Trophoblast cell (in vitro differentiated cells and primary cell): ENCODE measurements around the gene SNED1.
"Not testable (repeated sequence)": the region's sequence is repeated elsewhere in the genome, so short reads cannot be mapped to it uniquely, and the experiment has no call there.

Experiments
- DNase-seq, 2 donors: peaks; one replicate each; pipeline ENCODE4 v3.0.0-alpha.2; 2016
- H2AFZ ChIP-seq: 2 replicates; pipeline ENCODE4 v1.6.1; 2013; ENCODE audit warnings: low read length, moderate library complexity, mild to moderate bottlenecking; ENCODE audit not compliant: insufficient read depth, poor library complexity
- H2AK5ac ChIP-seq: 2 replicates; pipeline ENCODE4 v1.6.1; 2013; ENCODE audit warnings: mild to moderate bottlenecking, low read length
- H2BK120ac ChIP-seq: 2 replicates; pipeline ENCODE4 v1.6.1; 2013; ENCODE audit warnings: low read length, mild to moderate bottlenecking, moderate library complexity; ENCODE audit not compliant: insufficient read depth, poor library complexity
- H2BK12ac ChIP-seq: 2 replicates; pipeline ENCODE4 v1.6.1; 2013; ENCODE audit warnings: mild to moderate bottlenecking, low read length, moderate library complexity
- H2BK5ac ChIP-seq: 2 replicates; pipeline ENCODE4 v1.6.1; 2013; ENCODE audit warnings: low read length, low read depth, moderate library complexity, mild to moderate bottlenecking; ENCODE audit not compliant: poor library complexity
- H3K14ac ChIP-seq: 2 replicates; pipeline ENCODE4 v1.6.1; 2013; ENCODE audit warnings: mild to moderate bottlenecking, low read length
- H3K18ac ChIP-seq: 2 replicates; pipeline ENCODE4 v1.6.1; 2013; ENCODE audit warnings: mild to moderate bottlenecking, low read length
- H3K23ac ChIP-seq: 2 replicates; pipeline ENCODE4 v1.6.1; 2013; ENCODE audit warnings: low read length
- H3K27ac ChIP-seq: 2 replicates; pipeline ENCODE4 v1.5.1; 2013; ENCODE audit warnings: low read depth, mild to moderate bottlenecking, inconsistent platforms, low read length, moderate library complexity
- H3K27me3 ChIP-seq: 2 replicates; pipeline ENCODE4 v1.6.1; 2013; ENCODE audit warnings: inconsistent platforms, mild to moderate bottlenecking, low read length, moderate library complexity; ENCODE audit not compliant: insufficient read depth
- H3K36me3 ChIP-seq, 2 experiments: 1 replicate in 1 of 2; 2 replicates in 1 of 2; pipeline ENCODE4 v1.6.1; 2013; ENCODE audit warnings: low read length in 2 of 2, mild to moderate bottlenecking in 2 of 2, moderate library complexity in 1 of 2; ENCODE audit not compliant: insufficient read depth in 2 of 2, control insufficient read depth in 1 of 2
- H3K4ac ChIP-seq: 2 replicates; pipeline ENCODE4 v1.6.1; 2013; ENCODE audit warnings: low read depth, mild to moderate bottlenecking, low read length, moderate library complexity
- H3K4me1 ChIP-seq, 2 experiments: 1 replicate in 1 of 2; 2 replicates in 1 of 2; pipeline ENCODE4 v1.6.1; 2013; ENCODE audit warnings: low read length in 2 of 2, mild to moderate bottlenecking in 2 of 2, moderate library complexity in 1 of 2; ENCODE audit not compliant: insufficient read depth in 2 of 2, control insufficient read depth in 1 of 2
- H3K4me2 ChIP-seq: 2 replicates; pipeline ENCODE4 v1.6.1; 2013; ENCODE audit warnings: inconsistent platforms, mild to moderate bottlenecking, low read length, moderate library complexity
- H3K4me3 ChIP-seq: 2 replicates; pipeline ENCODE4 v1.5.1; 2013; ENCODE audit warnings: mild to moderate bottlenecking, low read depth, low read length, inconsistent platforms
- H3K79me1 ChIP-seq: one replicate; pipeline ENCODE4 v1.6.1; 2013; ENCODE audit warnings: low read length
- H3K79me2 ChIP-seq: 2 replicates; pipeline ENCODE4 v1.6.1; 2013; ENCODE audit warnings: low read length, mild to moderate bottlenecking; ENCODE audit not compliant: control insufficient read depth, insufficient read depth, poor library complexity
- H3K9ac ChIP-seq: 2 replicates; pipeline ENCODE4 v1.6.1; 2013; ENCODE audit warnings: mild to moderate bottlenecking, low read length
- H3K9me3 ChIP-seq: 2 replicates; pipeline ENCODE4 v1.6.1; 2013; ENCODE audit warnings: low read depth, mild to moderate bottlenecking, control low read depth, inconsistent platforms, low read length; ENCODE audit not compliant: insufficient read depth
- H4K12ac ChIP-seq: 2 replicates; pipeline ENCODE4 v1.6.1; 2013; ENCODE audit warnings: low read depth, mild to moderate bottlenecking, low read length, moderate library complexity
- H4K8ac ChIP-seq: 2 replicates; pipeline ENCODE4 v1.6.1; 2013; ENCODE audit warnings: low read depth, mild to moderate bottlenecking, low read length, moderate library complexity
- H4K91ac ChIP-seq: one replicate; pipeline ENCODE4 v1.6.1; 2013; ENCODE audit warnings: low read depth, mild to moderate bottlenecking, low read length, moderate library complexity
- WGBS: extraction: QIAGEN DNeasy Blood & Tissue Kit; methylation state at CpG from one replicate; pipeline ENCODE4 v1.1.7; 2013; ENCODE audit warnings: missing lambda C conversion rate; ENCODE audit not compliant: insufficient read length, insufficient coverage; ENCODE audit errors: extremely low coverage; 5-methylcytosine and 5-hydroxymethylcytosine counted together

SNED1 gene

GRCh38 chr2:240974771-240975572 is 23.4 kb upstream of the SNED1 start:
- Histone ChIP-seq H2BK12ac (no peak overlapping the region), H3K4me3 (no peak overlapping the region), H2AK5ac (no peak overlapping the region), H3K36me3 (no peaks in the 10 kb centered on the region), H3K79me2 (no peaks in the 10 kb centered on the region), H3K27me3 (no peaks in the 10 kb centered on the region), H2AFZ (no peak overlapping the region), H3K18ac (no peak overlapping the region), H4K12ac (no peak overlapping the region), H4K91ac (no peak overlapping the region), H3K27ac (no peak overlapping the region), H2BK5ac (no peak overlapping the region), H4K8ac (no peak overlapping the region), H3K4ac (no peak overlapping the region), H3K14ac (no peak overlapping the region), H3K9me3 (peaks cover 2% of the 10 kb centered on the region), H3K4me2 (no peak overlapping the region), H3K23ac (no peak overlapping the region), H2BK120ac (no peak overlapping the region), H3K4me1 (no peaks in the 10 kb centered on the region), H3K79me1 (no peaks in the 10 kb centered on the region), H3K9ac (no peak overlapping the region)
- DNase-seq: no peak
- no CpG with 5 or more reads among the region's 10 CpGs for WGBS

- H3K18ac ChIP-seq, H3K4me2 ChIP-seq, H2BK120ac ChIP-seq, H3K4ac ChIP-seq, H4K12ac ChIP-seq, H2BK5ac ChIP-seq, H3K36me3 ChIP-seq, H3K14ac ChIP-seq, H3K9ac ChIP-seq, H2AFZ ChIP-seq, H2BK12ac ChIP-seq, H3K27ac ChIP-seq, H3K27me3 ChIP-seq, H3K79me1 ChIP-seq, H3K9me3 ChIP-seq, H2AK5ac ChIP-seq, H3K79me2 ChIP-seq, H3K4me3 ChIP-seq, H3K23ac ChIP-seq, H4K91ac ChIP-seq, H4K8ac ChIP-seq, H3K4me1 ChIP-seq, DNase-seq: not testable (repeated sequence)
- no CpG with 5 or more reads among the region's 4 CpGs for WGBS
Observed at GRCh38 chr2:240975903-240976302, 22.5 kb upstream of the SNED1 start.

GRCh38 chr2:240981280-240981679 is 17.1 kb upstream of the SNED1 start:
- no peak overlapping the region for H4K8ac ChIP-seq
- no peak overlapping the region for H2BK5ac ChIP-seq
- WGBS: no CpG with 5 or more reads among the region's 4 CpGs
- H2BK12ac ChIP-seq: no peak overlapping the region
- H3K79me2 ChIP-seq: no peaks in the 10 kb centered on the region
- H3K23ac ChIP-seq: no peak overlapping the region
- H3K18ac ChIP-seq: no peak overlapping the region
- H2BK120ac ChIP-seq: no peak overlapping the region
- H3K9ac ChIP-seq: no peak overlapping the region
- no peak overlapping the region for H3K27ac ChIP-seq
- H2AFZ ChIP-seq: no peak overlapping the region
- H3K4me2 ChIP-seq: no peak overlapping the region
- no peak overlapping the region for H4K12ac ChIP-seq
- no peak overlapping the region for H3K4ac ChIP-seq
- no peak overlapping the region for H3K14ac ChIP-seq
- H4K91ac ChIP-seq: no peak overlapping the region
- no peak overlapping the region for H2AK5ac ChIP-seq
- no peaks in the 10 kb centered on the region for H3K79me1 ChIP-seq
- H3K36me3 ChIP-seq: no peaks in the 10 kb centered on the region
- H3K4me3 ChIP-seq: no peak overlapping the region
- no peak for DNase-seq
- H3K9me3 ChIP-seq: peaks cover 4% of the 10 kb centered on the region
- H3K4me1 ChIP-seq: no peaks in the 10 kb centered on the region
- peaks cover 9% of the 10 kb centered on the region for H3K27me3 ChIP-seq

- no CpG with 5 or more reads among the region's 25 CpGs for WGBS
Observed at GRCh38 chr2:240981871-240982800, 16.3 kb upstream of the SNED1 start.

More at GRCh38 chr2:240981871-240982800, 16.3 kb upstream of the SNED1 start:
- H3K4me3 ChIP-seq: no peak overlapping the region
- no peaks in the 10 kb centered on the region for H3K4me1 ChIP-seq
- no peaks in the 10 kb centered on the region for H3K79me1 ChIP-seq
- H3K23ac ChIP-seq: no peak overlapping the region
- H4K8ac ChIP-seq: no peak overlapping the region
- no peak overlapping the region for H3K4me2 ChIP-seq
- no peak overlapping the region for H2BK12ac ChIP-seq
- H3K27me3 ChIP-seq: peaks cover 9% of the 10 kb centered on the region
- no peak overlapping the region for H3K27ac ChIP-seq
- no peak overlapping the region for H2BK120ac ChIP-seq
- no peaks in the 10 kb centered on the region for H3K79me2 ChIP-seq
- no peak overlapping the region for H2BK5ac ChIP-seq
- no peak for DNase-seq
- no peak overlapping the region for H3K4ac ChIP-seq
- H3K18ac ChIP-seq: no peak overlapping the region
- H3K9ac ChIP-seq: no peak overlapping the region
- H3K36me3 ChIP-seq: no peaks in the 10 kb centered on the region
- H2AK5ac ChIP-seq: no peak overlapping the region
- H3K9me3 ChIP-seq: peaks cover 7% of the 10 kb centered on the region
- H2AFZ ChIP-seq: no peak overlapping the region
- H4K91ac ChIP-seq: no peak overlapping the region
- H3K14ac ChIP-seq: no peak overlapping the region
- H4K12ac ChIP-seq: no peak overlapping the region
